HFF-Myc (cell line): ENCODE measurements around the gene ACKR1.

Source experiments
- DNase-seq: peaks from one replicate; pipeline ENCODE4 v3.0.0-alpha.2; 2011; ENCODE audit warnings: low read depth; ENCODE audit errors: extremely low read depth
- H3K4me3 ChIP-seq: replicated peaks from 2 replicates; pipeline ENCODE4 v1.5.1; 2011; ENCODE audit warnings: low read depth, mild to moderate bottlenecking, control low read depth, low read length
- CTCF ChIP-seq: IDR thresholded peaks from 2 replicates; pipeline ENCODE4 v1.5.1; 2012; ENCODE audit warnings: mild to moderate bottlenecking, low read depth, low read length, control low read depth; ENCODE audit errors: missing control alignments

Gene ACKR1

GRCh38 chr1:159207774-159208173, 3.1 kb downstream of the ACKR1 start:
- H3K4me3 ChIP-seq = no peak overlapping the region
- DNase-seq = no peak
- TF ChIP-seq CTCF = no peak

DNA sequence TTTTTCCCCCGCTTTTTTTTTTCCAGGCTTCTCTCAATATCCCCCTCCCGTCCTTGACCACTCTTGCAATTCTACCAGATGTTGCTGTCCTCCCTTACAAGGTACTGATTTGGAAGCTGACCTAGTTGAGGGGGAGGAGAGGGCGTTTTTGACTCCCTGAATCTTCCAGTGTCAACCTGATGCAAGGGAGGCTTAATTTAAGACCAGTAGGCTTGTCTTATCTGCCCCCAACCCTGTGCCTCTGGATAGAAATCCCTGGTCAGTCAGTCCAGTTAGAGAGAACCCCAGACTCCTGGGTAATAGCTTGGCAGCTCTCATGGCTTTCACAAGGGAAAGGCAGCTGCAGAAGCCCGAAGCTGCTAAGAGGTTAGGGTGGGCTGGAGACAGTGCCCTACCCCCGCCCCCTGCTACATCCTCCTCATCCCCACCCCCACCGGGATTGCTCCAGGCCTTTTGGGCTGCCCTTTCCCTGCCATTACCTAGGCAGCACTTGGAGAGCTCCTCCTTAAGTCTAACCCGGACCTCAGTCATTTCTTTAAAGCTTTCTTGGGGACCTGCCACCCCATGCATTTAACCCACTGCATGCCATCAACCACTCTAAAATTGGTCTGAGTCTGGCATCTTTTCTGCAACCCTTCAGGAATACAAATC, 3.6 kb downstream of the ACKR1 start:
- H3K4me3 ChIP-seq = no peak overlapping the region
- no peak for DNase-seq
- no peak for TF ChIP-seq CTCF

DNA sequence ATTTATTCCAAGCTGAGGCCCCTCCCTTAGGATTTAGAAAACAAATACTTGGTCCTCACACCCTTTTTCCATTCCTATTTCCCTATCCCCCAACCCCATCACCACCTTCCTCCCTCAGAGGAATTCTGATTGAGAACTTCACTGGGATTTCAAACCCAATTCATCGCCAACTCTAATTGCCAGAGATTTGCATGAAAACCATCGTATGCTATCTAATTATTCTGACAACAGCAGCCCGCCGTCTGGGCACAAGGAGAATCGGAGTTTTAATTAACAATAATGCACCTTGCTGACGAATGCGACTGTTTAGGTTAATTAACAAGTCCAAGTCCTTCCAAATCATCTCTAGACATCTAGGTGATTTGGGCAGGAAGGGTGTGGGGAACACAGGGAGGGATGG, 4.4 kb downstream of the ACKR1 start:
- H3K4me3 ChIP-seq = no peak overlapping the region
- no peak for TF ChIP-seq CTCF
- DNase-seq = no peak

GRCh38 chr1:159211331-159212136, 6.9 kb downstream of the ACKR1 start:
- TF ChIP-seq CTCF = peak; percentile 89
- DNase-seq = no peak
- no peak overlapping the region for H3K4me3 ChIP-seq

- no peak for TF ChIP-seq CTCF
- no peak overlapping the region for H3K4me3 ChIP-seq
- DNase-seq = no peak
These were observed 7.9 kb downstream of the ACKR1 start for GRCh38 chr1:159212596-159212995.

DNA sequence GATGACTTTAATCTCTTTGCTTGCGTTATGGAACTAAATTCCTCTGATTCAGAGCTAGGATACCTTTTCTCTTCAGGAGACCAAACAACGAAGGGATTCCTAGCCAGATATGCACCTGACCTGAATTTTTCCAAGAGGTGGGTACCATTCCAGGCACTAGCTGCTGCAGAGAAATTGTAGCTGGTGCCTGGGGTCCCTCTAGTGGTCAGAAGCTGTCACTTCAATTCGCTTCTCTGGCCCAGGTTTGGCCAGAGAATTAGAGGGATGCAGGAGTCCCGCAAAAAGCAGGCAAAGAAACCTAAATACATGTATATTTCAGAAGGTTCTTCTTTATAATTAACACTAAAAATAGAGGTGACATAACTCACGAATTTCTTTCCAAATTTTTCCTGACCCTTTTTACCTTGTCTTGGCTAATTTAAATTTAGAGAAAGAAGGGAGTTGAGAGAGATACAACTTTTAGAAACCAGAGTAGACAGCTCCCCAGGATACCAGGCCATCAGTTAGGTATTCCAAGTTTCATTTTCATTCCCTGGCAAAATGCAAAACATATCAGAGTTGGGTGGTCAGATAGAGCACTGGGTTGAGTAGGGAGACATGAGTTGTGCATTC, 9.6 kb downstream of the ACKR1 start:
- peak; percentile 10 for DNase-seq
- no peak overlapping the region for H3K4me3 ChIP-seq
- TF ChIP-seq CTCF = peak; percentile 93
